IPS-18c (cell line): Measurements from ENCODE around the gene CEP192.
"Not testable (repeated sequence)": the region's sequence is repeated elsewhere in the genome, so short reads cannot be mapped to it uniquely, and the experiment has no call there.

Experiments used
- H3K4me3 ChIP-seq: 2 replicates; pipeline ENCODE4 v1.7.0; 2013; ENCODE audit warnings: low read depth, mild to moderate bottlenecking, low read length, moderate library complexity; ENCODE audit not compliant: insufficient read depth
- H3K9me3 ChIP-seq: one replicate; pipeline ENCODE4 v1.6.1; 2013; ENCODE audit warnings: mild to moderate bottlenecking, low read length, moderate library complexity; ENCODE audit not compliant: control insufficient read depth, insufficient read depth

Gene CEP192

GRCh38 chr18:13054336-13054735 is 63.2 kb downstream of the CEP192 start:
- no peaks in the 10 kb centered on the region for H3K9me3 ChIP-seq
- H3K4me3 ChIP-seq, result no peak overlapping the region

- H3K9me3 ChIP-seq, result no peaks in the 10 kb centered on the region
- H3K4me3 ChIP-seq, result no peak overlapping the region
Observed at GRCh38 chr18:13061630-13062189, 70.5 kb downstream of the CEP192 start.

GRCh38 chr18:13067124-13067523 is 76.0 kb downstream of the CEP192 start:
- Histone ChIP-seq H3K4me3 (no peak overlapping the region), H3K9me3 (no peaks in the 10 kb centered on the region)

- H3K9me3 ChIP-seq, result no peaks in the 10 kb centered on the region
- no peak overlapping the region for H3K4me3 ChIP-seq
Observed at GRCh38 chr18:13067966-13068365, 76.8 kb downstream of the CEP192 start.

- no peaks in the 10 kb centered on the region for H3K9me3 ChIP-seq
Observed at GRCh38 chr18:13070460-13070859, 79.3 kb downstream of the CEP192 start.

GRCh38 chr18:13076886-13077285 is 85.7 kb downstream of the CEP192 start:
- Histone ChIP-seq H3K4me3 (no peak overlapping the region), H3K9me3 (no peaks in the 10 kb centered on the region)

More at GRCh38 chr18:13070460-13070859, 79.3 kb downstream of the CEP192 start:
- no peak overlapping the region for H3K4me3 ChIP-seq

- H3K9me3 ChIP-seq, result no peaks in the 10 kb centered on the region
- H3K4me3 ChIP-seq, result no peak overlapping the region
Observed at GRCh38 chr18:13077473-13077872, 86.3 kb downstream of the CEP192 start.

GRCh38 chr18:13078065-13078464 is 86.9 kb downstream of the CEP192 start:
- H3K4me3 ChIP-seq, H3K9me3 ChIP-seq: not testable (repeated sequence)

- peaks cover 3% of the 10 kb centered on the region for H3K9me3 ChIP-seq
- H3K4me3 ChIP-seq, result no peak overlapping the region
Observed at GRCh38 chr18:13086906-13087305, 95.7 kb downstream of the CEP192 start.

- Histone ChIP-seq H3K9me3 (peaks cover 5% of the 10 kb centered on the region), H3K4me3 (no peak overlapping the region)
Observed at GRCh38 chr18:13095466-13095865, 104.3 kb downstream of the CEP192 start.

GRCh38 chr18:13096232-13096631 is 105.1 kb downstream of the CEP192 start:
- no peak overlapping the region for H3K4me3 ChIP-seq
- H3K9me3 ChIP-seq, result peaks cover 5% of the 10 kb centered on the region

GRCh38 chr18:13096719-13097118 is 105.6 kb downstream of the CEP192 start:
- peaks cover 5% of the 10 kb centered on the region for H3K9me3 ChIP-seq
- no peak overlapping the region for H3K4me3 ChIP-seq

GRCh38 chr18:13098104-13098503 is 106.9 kb downstream of the CEP192 start:
- H3K9me3 ChIP-seq, H3K4me3 ChIP-seq: not testable (repeated sequence)

- Histone ChIP-seq H3K9me3 (peaks cover 5% of the 10 kb centered on the region), H3K4me3 (no peak overlapping the region)
Observed at GRCh38 chr18:13099113-13099512, 108.0 kb downstream of the CEP192 start.

- no peak overlapping the region for H3K4me3 ChIP-seq
Observed at GRCh38 chr18:13100942-13101658, 109.9 kb downstream of the CEP192 start.

GRCh38 chr18:13101659-13102197 is 110.6 kb downstream of the CEP192 start:
- H3K4me3 ChIP-seq, result no peak overlapping the region
- peaks cover 5% of the 10 kb centered on the region for H3K9me3 ChIP-seq

More at GRCh38 chr18:13100942-13101658, 109.9 kb downstream of the CEP192 start:
- H3K9me3 ChIP-seq, result peaks cover 5% of the 10 kb centered on the region

- Histone ChIP-seq H3K4me3 (no peak overlapping the region), H3K9me3 (no peaks in the 10 kb centered on the region)
Observed at GRCh38 chr18:13103366-13103765, 112.2 kb downstream of the CEP192 start.

GRCh38 chr18:13105059-13105458 is 113.9 kb downstream of the CEP192 start:
- peaks cover 2% of the 10 kb centered on the region for H3K9me3 ChIP-seq
- H3K4me3 ChIP-seq, result no peak overlapping the region
